Measurements from ENCODE around the gene UIMC1.

UIMC1 gene

DNA sequence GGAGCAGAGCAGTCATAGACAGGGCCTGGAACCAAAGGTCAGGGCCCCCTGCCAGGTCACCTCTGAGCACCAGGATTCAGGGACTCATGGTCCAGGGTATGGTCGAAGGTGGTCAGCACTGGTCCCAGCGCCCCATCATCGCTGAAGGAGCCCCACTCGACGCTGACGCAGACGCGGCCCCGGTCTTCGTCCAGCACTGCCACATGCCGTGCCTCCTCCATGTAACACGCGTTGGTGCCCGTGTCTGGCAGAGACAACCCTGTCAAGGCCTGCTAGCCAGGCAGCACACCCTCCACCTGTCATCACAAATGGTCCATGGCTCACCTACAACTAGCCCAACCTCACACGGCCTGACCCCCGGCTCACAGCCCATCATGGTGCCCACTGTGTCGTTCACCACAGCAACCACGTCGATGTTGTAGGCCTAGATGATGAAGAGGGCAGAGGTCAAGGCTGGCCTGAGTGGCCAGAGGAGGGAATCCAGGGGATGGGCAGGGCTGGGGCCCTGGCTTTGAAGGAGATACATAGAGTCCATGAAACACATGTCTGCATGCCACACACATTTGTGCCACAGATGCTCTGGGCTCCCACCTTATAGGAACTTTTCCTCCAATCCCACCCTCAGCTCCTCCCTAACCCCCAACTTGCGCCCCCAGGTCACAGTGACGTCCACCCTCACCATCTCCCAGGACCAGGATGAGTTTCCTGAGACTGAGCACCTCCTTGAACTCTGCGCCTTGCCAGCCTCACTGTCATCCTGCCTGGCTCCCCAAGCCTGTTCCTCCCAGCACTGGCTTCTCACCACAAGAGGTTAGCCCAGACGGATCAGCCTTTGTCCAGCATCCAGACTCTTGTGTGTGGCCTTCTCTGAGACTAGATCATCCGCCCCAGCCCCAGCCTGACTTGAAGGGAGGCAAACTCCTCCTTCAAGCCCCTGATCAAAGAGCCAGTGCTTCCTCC lies 117.0 kb downstream of the UIMC1 start:
- H2AFZ ChIP-seq (ENCODE audit: low read length) = no peak overlapping the region
- H3K27me3 ChIP-seq (ENCODE audit: insufficient read depth, low read length, poor library complexity, severe bottlenecking) = no peaks in the 10 kb centered on the region
- H3K79me2 ChIP-seq (ENCODE audit: insufficient read depth, low read length) = no peaks in the 10 kb centered on the region
- H3F3A ChIP-seq (ENCODE audit: low read depth) = no peaks in the 10 kb centered on the region
- H4K20me1 ChIP-seq (ENCODE audit: insufficient read depth, low read length, poor library complexity, severe bottlenecking) = no peaks in the 10 kb centered on the region
- H3K9ac ChIP-seq (ENCODE audit: low read depth, low read length, poor library complexity, severe bottlenecking) = no peak overlapping the region
- no peak overlapping the region for H3K4me3 ChIP-seq (ENCODE audit: low read length, poor library complexity, severe bottlenecking)
- H3K4me1 ChIP-seq (ENCODE audit: insufficient read depth, low read length, poor library complexity, severe bottlenecking) = no peaks in the 10 kb centered on the region
- TF ChIP-seq EZH2phosphoT487 (IDR thresholded peaks at IDR 0.05; ENCODE audit: borderline replicate concordance) = no peak
- TF ChIP-seq, protein P1, sequence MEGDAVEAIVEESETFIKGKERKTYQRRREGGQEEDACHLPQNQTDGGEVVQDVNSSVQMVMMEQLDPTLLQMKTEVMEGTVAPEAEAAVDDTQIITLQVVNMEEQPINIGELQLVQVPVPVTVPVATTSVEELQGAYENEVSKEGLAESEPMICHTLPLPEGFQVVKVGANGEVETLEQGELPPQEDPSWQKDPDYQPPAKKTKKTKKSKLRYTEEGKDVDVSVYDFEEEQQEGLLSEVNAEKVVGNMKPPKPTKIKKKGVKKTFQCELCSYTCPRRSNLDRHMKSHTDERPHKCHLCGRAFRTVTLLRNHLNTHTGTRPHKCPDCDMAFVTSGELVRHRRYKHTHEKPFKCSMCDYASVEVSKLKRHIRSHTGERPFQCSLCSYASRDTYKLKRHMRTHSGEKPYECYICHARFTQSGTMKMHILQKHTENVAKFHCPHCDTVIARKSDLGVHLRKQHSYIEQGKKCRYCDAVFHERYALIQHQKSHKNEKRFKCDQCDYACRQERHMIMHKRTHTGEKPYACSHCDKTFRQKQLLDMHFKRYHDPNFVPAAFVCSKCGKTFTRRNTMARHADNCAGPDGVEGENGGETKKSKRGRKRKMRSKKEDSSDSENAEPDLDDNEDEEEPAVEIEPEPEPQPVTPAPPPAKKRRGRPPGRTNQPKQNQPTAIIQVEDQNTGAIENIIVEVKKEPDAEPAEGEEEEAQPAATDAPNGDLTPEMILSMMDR (conservative IDR thresholded peaks at IDR 0.05; ENCODE audit: low read length) = no peak
- H3K9me3 ChIP-seq (ENCODE audit: insufficient read depth, low read depth, low read length) = no peaks in the 10 kb centered on the region
- no peaks in the 10 kb centered on the region for H3K9me2 ChIP-seq (replicated peaks; ENCODE audit: low read depth, low read length)
- no peaks in the 10 kb centered on the region for H3K36me3 ChIP-seq (ENCODE audit: insufficient read depth, low read length)
- H3K4me2 ChIP-seq (ENCODE audit: low read depth, low read length, poor library complexity, severe bottlenecking) = no peak overlapping the region

DNA sequence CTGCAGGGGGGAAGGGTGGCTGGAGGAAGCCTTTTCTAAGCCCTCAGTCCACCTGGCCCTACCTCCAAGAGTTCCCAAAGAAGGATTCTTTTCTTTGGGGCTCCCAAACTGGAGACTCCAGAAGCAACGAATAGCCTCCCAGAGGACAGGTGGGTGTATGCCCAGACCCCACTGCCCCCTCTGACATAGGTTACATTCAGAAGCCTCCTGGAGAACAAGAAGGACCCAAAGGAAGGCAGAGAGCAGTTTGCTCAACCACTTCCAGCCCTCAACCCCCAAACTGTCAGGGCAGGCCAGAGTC lies 117.8 kb downstream of the UIMC1 start:
- H2AFZ ChIP-seq (ENCODE audit: low read length) = no peak overlapping the region
- no peaks in the 10 kb centered on the region for H3K27me3 ChIP-seq (ENCODE audit: insufficient read depth, low read length, poor library complexity, severe bottlenecking)
- H3K9ac ChIP-seq (ENCODE audit: low read depth, low read length, poor library complexity, severe bottlenecking) = no peak overlapping the region
- no peak overlapping the region for H3K4me2 ChIP-seq (ENCODE audit: low read depth, low read length, poor library complexity, severe bottlenecking)
- H3K36me3 ChIP-seq (ENCODE audit: insufficient read depth, low read length) = no peaks in the 10 kb centered on the region
- H3K9me2 ChIP-seq (replicated peaks; ENCODE audit: low read depth, low read length) = no peaks in the 10 kb centered on the region
- H3K4me3 ChIP-seq (ENCODE audit: low read length, poor library complexity, severe bottlenecking) = no peak overlapping the region
- no peaks in the 10 kb centered on the region for H3F3A ChIP-seq (ENCODE audit: low read depth)
- H4K20me1 ChIP-seq (ENCODE audit: insufficient read depth, low read length, poor library complexity, severe bottlenecking) = no peaks in the 10 kb centered on the region
- no peaks in the 10 kb centered on the region for H3K79me2 ChIP-seq (ENCODE audit: insufficient read depth, low read length)
- TF ChIP-seq, protein P1 (conservative IDR thresholded peaks at IDR 0.05; ENCODE audit: low read length) = no peak
- TF ChIP-seq EZH2phosphoT487 (IDR thresholded peaks at IDR 0.05; ENCODE audit: borderline replicate concordance) = no peak
- no peaks in the 10 kb centered on the region for H3K9me3 ChIP-seq (ENCODE audit: insufficient read depth, low read depth, low read length)
- H3K4me1 ChIP-seq (ENCODE audit: insufficient read depth, low read length, poor library complexity, severe bottlenecking) = no peaks in the 10 kb centered on the region

DNA sequence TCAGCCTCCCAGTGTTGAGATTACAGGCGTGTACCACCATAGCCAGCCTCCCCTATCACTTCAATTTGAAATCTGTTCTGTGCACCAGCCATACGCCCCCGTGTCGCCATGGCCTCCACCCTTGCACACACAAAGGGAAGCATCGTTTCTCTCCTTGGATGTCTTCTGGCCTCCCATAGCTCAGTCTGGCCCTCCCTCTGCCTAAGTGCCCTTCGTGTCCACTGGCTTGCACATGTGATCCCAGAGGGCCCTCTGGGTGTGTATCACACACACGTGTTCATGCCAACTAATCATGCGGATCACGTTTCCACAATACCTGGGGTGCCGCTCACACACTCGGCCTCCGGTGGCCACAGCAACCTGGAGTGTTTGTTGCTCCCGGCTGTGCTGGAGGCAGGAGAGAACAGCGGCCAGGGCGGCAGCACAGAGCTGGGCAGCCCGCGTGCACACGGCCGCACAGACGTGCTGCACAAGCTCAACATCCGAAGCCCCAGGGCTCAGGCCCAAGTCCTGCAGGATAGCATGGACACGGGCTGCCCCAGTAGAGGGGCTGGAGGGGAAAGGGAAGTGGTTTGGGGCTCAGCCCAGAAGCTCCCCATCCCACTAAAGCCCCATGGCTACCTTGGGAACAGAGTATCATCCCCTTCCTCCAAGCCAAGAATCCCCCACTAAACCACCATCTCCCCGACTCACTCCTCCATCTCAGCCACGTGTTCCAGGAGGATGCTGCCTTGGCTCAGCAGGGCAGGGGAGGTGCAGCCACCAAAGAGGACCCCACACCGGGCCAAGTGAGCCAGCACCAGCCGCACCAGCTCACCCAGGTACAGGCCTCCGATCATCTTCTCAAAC lies 118.3 kb downstream of the UIMC1 start:
- no peak overlapping the region for H3K4me2 ChIP-seq (ENCODE audit: low read depth, low read length, poor library complexity, severe bottlenecking)
- no peak overlapping the region for H2AFZ ChIP-seq (ENCODE audit: low read length)
- H3K27me3 ChIP-seq (ENCODE audit: insufficient read depth, low read length, poor library complexity, severe bottlenecking) = no peaks in the 10 kb centered on the region
- no peaks in the 10 kb centered on the region for H3K9me3 ChIP-seq (ENCODE audit: insufficient read depth, low read depth, low read length)
- no peak for TF ChIP-seq EZH2phosphoT487 (IDR thresholded peaks at IDR 0.05; ENCODE audit: borderline replicate concordance)
- TF ChIP-seq, protein P1 (conservative IDR thresholded peaks at IDR 0.05; ENCODE audit: low read length) = no peak
- H4K20me1 ChIP-seq (ENCODE audit: insufficient read depth, low read length, poor library complexity, severe bottlenecking) = no peaks in the 10 kb centered on the region
- H3K9ac ChIP-seq (ENCODE audit: low read depth, low read length, poor library complexity, severe bottlenecking) = no peak overlapping the region
- H3K4me1 ChIP-seq (ENCODE audit: insufficient read depth, low read length, poor library complexity, severe bottlenecking) = no peaks in the 10 kb centered on the region
- no peaks in the 10 kb centered on the region for H3F3A ChIP-seq (ENCODE audit: low read depth)
- no peaks in the 10 kb centered on the region for H3K9me2 ChIP-seq (replicated peaks; ENCODE audit: low read depth, low read length)
- H3K36me3 ChIP-seq (ENCODE audit: insufficient read depth, low read length) = no peaks in the 10 kb centered on the region
- no peak overlapping the region for H3K4me3 ChIP-seq (ENCODE audit: low read length, poor library complexity, severe bottlenecking)
- no peaks in the 10 kb centered on the region for H3K79me2 ChIP-seq (ENCODE audit: insufficient read depth, low read length)
